WERI-Rb-1 (cell line): ENCODE data around the gene GNAS.

Experiments used
- DNase-seq: peaks from one replicate; pipeline ENCODE4 v3.0.0-alpha.2; 2020
- H3K27ac ChIP-seq: fragments of 250-450 bp; sonication (Bioruptor Pico); 2 replicates; pipeline ENCODE4 v1.5.1; 2020; ENCODE audit warnings: mild to moderate bottlenecking, moderate library complexity
- H3K27me3 ChIP-seq: fragments of 250-450 bp; sonication (Bioruptor Pico); 2 replicates; pipeline ENCODE4 v1.5.1; 2021; ENCODE audit warnings: mild to moderate bottlenecking, low read depth, moderate library complexity; ENCODE audit not compliant: insufficient read depth, severe bottlenecking
- H3K36me3 ChIP-seq: fragments of 250-450 bp; sonication (Bioruptor Pico); 2 replicates; pipeline ENCODE4 v1.5.1; 2020; ENCODE audit warnings: mild to moderate bottlenecking, moderate library complexity
- H3K4me3 ChIP-seq: 2 replicates; pipeline ENCODE4 v1.5.1; 2011; ENCODE audit warnings: low read depth, mild to moderate bottlenecking, control low read depth, low read length
- H3K9me3 ChIP-seq: fragments of 250-450 bp; sonication (Bioruptor Pico); 2 replicates; pipeline ENCODE4 v1.5.1; 2021; ENCODE audit warnings: mild to moderate bottlenecking, moderate library complexity; ENCODE audit not compliant: severe bottlenecking
- CTCF ChIP-seq: IDR thresholded peaks from 2 replicates; pipeline ENCODE4 v1.5.1; 2011; ENCODE audit warnings: low read depth, mild to moderate bottlenecking, control low read depth, inconsistent platforms, low read length

Gene GNAS

GRCh38 chr20:58878399-58878798 lies 25.9 kb downstream of the GNAS start:
- Histone ChIP-seq H3K27ac (no peak overlapping the region), H3K9me3 (no peaks in the 10 kb centered on the region), H3K27me3 (no peaks in the 10 kb centered on the region), H3K36me3 (no peaks in the 10 kb centered on the region), H3K4me3 (no peak overlapping the region)
- DNase-seq, result no peak
- TF ChIP-seq CTCF, result no peak

- H3K36me3 ChIP-seq, result no peaks in the 10 kb centered on the region
- TF ChIP-seq CTCF, result no peak
- no peak overlapping the region for H3K27ac ChIP-seq
- no peak overlapping the region for H3K4me3 ChIP-seq
- H3K9me3 ChIP-seq, result no peaks in the 10 kb centered on the region
- DNase-seq, result no peak
- H3K27me3 ChIP-seq, result no peaks in the 10 kb centered on the region
Observed at GRCh38 chr20:58880441-58880840, 27.9 kb downstream of the GNAS start.

- H3K27ac ChIP-seq, result no peak overlapping the region
- no peaks in the 10 kb centered on the region for H3K36me3 ChIP-seq
- no peak for DNase-seq
- no peaks in the 10 kb centered on the region for H3K27me3 ChIP-seq
- H3K9me3 ChIP-seq, result peaks cover 4% of the 10 kb centered on the region
- no peak overlapping the region for H3K4me3 ChIP-seq
- no peak for TF ChIP-seq CTCF
Observed at GRCh38 chr20:58880994-58881752, 28.7 kb downstream of the GNAS start.

- Histone ChIP-seq H3K4me3 (no peak overlapping the region), H3K27ac (no peak overlapping the region), H3K9me3 (peaks cover 4% of the 10 kb centered on the region), H3K36me3 (no peaks in the 10 kb centered on the region), H3K27me3 (no peaks in the 10 kb centered on the region)
- no peak for TF ChIP-seq CTCF
- no peak for DNase-seq
Observed at GRCh38 chr20:58882704-58883089, 30.2 kb downstream of the GNAS start.

GRCh38 chr20:58883241-58883691 lies 30.8 kb downstream of the GNAS start:
- Histone ChIP-seq H3K4me3 (no peak overlapping the region), H3K27me3 (no peaks in the 10 kb centered on the region), H3K9me3 (peaks cover 6% of the 10 kb centered on the region), H3K27ac (no peak overlapping the region), H3K36me3 (no peaks in the 10 kb centered on the region)
- DNase-seq, result no peak
- TF ChIP-seq CTCF, result no peak

GRCh38 chr20:58884966-58885365 lies 32.5 kb downstream of the GNAS start:
- no peak for TF ChIP-seq CTCF
- Histone ChIP-seq H3K36me3 (no peaks in the 10 kb centered on the region), H3K4me3 (no peak overlapping the region), H3K27ac (no peak overlapping the region), H3K9me3 (peaks cover 8% of the 10 kb centered on the region), H3K27me3 (no peaks in the 10 kb centered on the region)
- DNase-seq, result no peak
